ENCODE results near the gene B9D1. TPM values are rescaled to one million over a fixed set of nuclear protein-coding genes. Genes with fewer than 3 reads are reported as not detected.
A peak's percentile ranks its signal among the peaks of the same experiment; 100 is the strongest.

The B9D1 gene
- total and polyA plus RNA-seq, 3 donors from 2014 or later, result 42.1 to 132 (median 59.9) TPM

DNA sequence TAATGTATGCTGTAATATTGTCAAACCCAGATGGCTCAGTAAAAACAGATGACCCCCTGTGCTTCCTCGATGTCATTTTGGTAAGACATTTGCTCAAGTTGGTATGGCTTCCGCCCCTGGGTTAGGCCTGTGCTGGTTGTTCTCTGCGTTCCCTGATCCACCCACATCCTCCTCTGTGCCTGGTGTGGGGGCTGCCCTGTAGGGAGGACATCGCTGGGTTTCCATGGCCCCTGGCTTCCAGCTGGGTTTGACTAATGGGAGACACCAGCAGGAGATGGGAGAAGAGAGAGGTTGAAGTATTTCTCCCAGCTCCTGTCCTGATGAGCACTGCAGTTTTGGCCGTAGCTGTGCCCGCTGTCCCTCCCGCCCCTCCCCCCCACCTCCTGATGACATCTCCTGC, 28.9 kb upstream of the B9D1 start:
- no peaks in the 10 kb centered on the region for H3K36me3 ChIP-seq (ENCODE audit: low read depth, missing control alignments)
- DNase-seq, result no peak
- H3K9me3 ChIP-seq, result no peaks in the 10 kb centered on the region
- no peak overlapping the region for H3K4me3 ChIP-seq
- intact Hi-C loops (cut with DNase I; ENCODE audit: low total_unique reads), result no loop called here
- WGBS, 2 donors, result 77 to 87% methylated on average over 6 to 7 of the region's 7 CpGs
- H3K27ac ChIP-seq, result no peak overlapping the region
- TF ChIP-seq, protein P1, sequence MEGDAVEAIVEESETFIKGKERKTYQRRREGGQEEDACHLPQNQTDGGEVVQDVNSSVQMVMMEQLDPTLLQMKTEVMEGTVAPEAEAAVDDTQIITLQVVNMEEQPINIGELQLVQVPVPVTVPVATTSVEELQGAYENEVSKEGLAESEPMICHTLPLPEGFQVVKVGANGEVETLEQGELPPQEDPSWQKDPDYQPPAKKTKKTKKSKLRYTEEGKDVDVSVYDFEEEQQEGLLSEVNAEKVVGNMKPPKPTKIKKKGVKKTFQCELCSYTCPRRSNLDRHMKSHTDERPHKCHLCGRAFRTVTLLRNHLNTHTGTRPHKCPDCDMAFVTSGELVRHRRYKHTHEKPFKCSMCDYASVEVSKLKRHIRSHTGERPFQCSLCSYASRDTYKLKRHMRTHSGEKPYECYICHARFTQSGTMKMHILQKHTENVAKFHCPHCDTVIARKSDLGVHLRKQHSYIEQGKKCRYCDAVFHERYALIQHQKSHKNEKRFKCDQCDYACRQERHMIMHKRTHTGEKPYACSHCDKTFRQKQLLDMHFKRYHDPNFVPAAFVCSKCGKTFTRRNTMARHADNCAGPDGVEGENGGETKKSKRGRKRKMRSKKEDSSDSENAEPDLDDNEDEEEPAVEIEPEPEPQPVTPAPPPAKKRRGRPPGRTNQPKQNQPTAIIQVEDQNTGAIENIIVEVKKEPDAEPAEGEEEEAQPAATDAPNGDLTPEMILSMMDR (IDR thresholded peaks at IDR 0.05), result no peak
- no peak for TF ChIP-seq POLR2A (IDR thresholded peaks at IDR 0.05)
- peaks cover 39% of the 10 kb centered on the region for H3K4me1 ChIP-seq
- H3K27me3 ChIP-seq, result no peaks in the 10 kb centered on the region

DNA sequence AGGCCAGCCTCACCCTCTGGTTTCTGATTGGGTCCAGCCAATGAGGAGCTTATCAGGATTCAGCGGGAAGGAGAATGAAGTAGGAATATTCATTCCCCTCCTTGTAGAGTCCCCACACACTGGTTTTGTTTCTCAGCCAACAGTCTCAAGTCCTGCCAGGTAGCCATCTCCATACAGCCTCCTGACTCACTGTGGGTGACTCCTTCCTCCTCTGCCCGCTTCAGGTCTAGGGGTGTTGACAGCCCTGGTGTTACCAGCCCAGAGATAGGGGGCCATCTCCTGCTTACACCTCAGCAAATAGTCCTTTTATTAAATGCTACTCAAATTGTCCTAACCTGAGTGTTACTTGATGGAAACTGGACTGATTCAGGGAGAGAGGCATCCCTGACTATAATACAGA, 28.4 kb upstream of the B9D1 start:
- 83 to 100% methylated on average over 1 to 2 of the region's 2 CpGs for WGBS, 2 donors
- intact Hi-C loops (cut with DNase I; ENCODE audit: low total_unique reads), result no loop called here
- Histone ChIP-seq H3K27ac (peak overlapping the region in 1 of 2 donors; percentile 87), H3K4me1 (peaks cover 44% of the 10 kb centered on the region), H3K36me3 (ENCODE audit: low read depth, missing control alignments) (no peaks in the 10 kb centered on the region), H3K27me3 (no peaks in the 10 kb centered on the region), H3K4me3 (no peak overlapping the region), H3K9me3 (no peaks in the 10 kb centered on the region)
- DNase-seq, result no peak
- TF ChIP-seq POLR2A (IDR thresholded peaks at IDR 0.05), result no peak
- TF ChIP-seq, protein P1 (IDR thresholded peaks at IDR 0.05), result no peak

DNA sequence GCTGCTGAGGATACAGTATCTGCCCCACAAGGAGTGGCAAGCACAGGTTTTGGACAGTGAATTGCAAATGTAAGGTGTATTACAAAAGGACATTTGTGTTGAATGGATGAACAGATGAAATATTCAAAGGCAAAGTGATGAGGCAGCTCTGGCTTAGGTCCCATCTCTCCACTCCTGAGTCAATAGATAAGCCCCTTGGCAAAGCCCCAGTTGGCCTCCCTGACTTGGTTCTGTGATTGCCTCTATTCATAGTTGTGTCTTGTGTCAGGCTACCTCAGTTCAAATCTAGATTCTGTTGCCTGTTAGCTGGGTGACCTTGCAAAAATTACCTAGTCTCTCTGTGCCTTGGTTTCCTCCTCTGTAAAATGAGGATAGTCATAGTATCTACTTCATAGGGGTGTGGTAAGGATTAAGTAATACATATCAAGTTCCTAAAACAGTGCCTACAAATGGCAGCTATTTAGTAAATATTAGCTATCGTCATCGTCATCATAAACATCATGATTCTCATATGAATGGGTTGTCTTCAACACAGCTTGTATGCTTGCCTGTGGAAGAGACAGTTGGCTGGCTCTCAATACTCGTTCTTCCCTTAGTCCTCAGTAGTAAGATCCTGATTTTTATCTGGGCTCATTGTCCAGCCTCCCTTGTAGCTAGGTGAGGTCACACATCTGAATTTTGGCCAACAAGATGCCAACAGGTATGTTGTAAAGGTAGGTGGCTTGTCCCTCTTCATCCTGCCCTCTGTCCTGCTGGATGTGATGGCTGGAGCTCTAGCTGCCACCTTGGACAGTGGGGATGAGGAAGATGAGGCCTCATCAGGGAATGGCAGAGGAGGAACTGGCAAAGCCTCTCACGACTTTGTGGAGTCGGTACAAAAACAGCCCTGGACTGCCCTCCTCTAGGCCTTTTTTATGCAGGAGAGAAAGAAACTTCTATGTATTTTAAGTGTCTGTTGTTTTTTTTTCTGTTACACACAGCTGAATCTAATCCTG, 26.6 kb upstream of the B9D1 start:
- H3K9me3 ChIP-seq, result no peaks in the 10 kb centered on the region
- 63 to 64% methylated on average over 5 of the region's 5 CpGs for WGBS, 2 donors
- intact Hi-C loops (cut with DNase I; ENCODE audit: low total_unique reads), result no loop called here
- H3K4me3 ChIP-seq, result no peak overlapping the region
- no peaks in the 10 kb centered on the region for H3K27me3 ChIP-seq
- H3K4me1 ChIP-seq, result peaks cover 62% of the 10 kb centered on the region
- peak overlapping the region in 1 of 2 donors; percentile 87 for H3K27ac ChIP-seq
- H3K36me3 ChIP-seq (ENCODE audit: low read depth, missing control alignments), result no peaks in the 10 kb centered on the region
- DNase-seq, result peak; percentile 71
- TF ChIP-seq, protein P1 (IDR thresholded peaks at IDR 0.05), result no peak
- TF ChIP-seq POLR2A (IDR thresholded peaks at IDR 0.05), result no peak

DNA sequence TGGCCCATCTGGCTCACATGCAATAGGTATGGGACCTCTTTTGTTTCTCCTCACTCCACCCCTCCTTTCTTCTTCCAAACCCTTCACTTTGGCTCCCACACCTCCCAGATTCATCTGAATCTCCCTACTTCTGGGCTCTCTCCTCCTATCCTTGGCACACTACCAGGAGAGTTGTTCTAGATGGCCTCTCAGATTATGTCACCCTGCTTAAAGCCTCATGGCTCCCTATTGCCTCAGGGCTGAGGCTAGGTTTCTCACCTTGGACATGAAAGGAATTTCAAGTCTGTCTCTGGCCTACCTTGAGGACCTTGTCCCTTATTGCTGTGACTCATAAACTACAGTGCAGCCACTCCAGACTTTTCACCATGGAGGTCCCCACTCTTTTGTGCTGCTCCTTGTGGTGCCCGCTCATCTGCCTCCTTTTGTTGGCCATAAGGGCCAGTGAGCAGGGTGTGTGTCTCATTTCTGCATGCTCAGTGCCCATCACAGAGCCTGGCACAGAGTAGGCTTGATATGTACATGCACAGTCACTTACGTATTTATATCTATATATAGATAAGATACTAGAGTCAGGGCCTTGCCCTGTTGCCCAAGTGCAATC, 25.5 kb upstream of the B9D1 start:
- intact Hi-C loops (cut with DNase I; ENCODE audit: low total_unique reads), result no loop called here
- WGBS, 2 donors, result 81 to 86% methylated on average over 2 of the region's 2 CpGs
- TF ChIP-seq, protein P1 (IDR thresholded peaks at IDR 0.05), result no peak
- TF ChIP-seq POLR2A (IDR thresholded peaks at IDR 0.05), result no peak
- Histone ChIP-seq H3K4me1 (peaks cover 66% of the 10 kb centered on the region), H3K4me3 (no peak overlapping the region), H3K9me3 (no peaks in the 10 kb centered on the region), H3K27me3 (no peaks in the 10 kb centered on the region), H3K36me3 (ENCODE audit: low read depth, missing control alignments) (no peaks in the 10 kb centered on the region), H3K27ac (peak overlapping the region; percentile 61 to 87)
- no peak for DNase-seq

Data from testis (tissue), 3 donors.